ENCODE measurements around the gene BCAT1.

Gene BCAT1

DNA sequence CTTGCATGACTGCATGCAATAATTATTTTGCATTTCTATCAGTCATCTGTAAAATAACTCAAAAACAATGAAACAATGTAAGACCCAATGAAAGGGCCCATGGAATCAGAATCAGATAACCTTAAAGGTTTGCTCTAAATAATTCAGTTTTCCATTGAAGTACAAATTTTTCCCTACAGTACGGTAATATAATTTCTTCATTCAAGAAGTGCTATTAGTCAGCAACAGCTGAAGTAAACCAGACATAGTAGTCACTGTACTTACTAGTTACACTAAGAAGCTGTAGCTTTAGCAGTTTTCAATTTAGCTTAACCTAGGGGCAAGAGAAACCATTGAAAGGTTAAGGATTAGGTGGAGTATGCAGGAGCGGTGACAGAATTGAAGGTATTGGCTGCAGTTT lies 43.5 kb downstream of the BCAT1 start:
- no peaks in the 10 kb centered on the region for H3K9me3 ChIP-seq
- H3K36me3 ChIP-seq: peaks cover 5% of the 10 kb centered on the region
- DNase-seq: no peak
- no peaks in the 10 kb centered on the region for H3K27me3 ChIP-seq
- H3K4me1 ChIP-seq: no peaks in the 10 kb centered on the region; the same call in 1 of the 2 replicates
- H3K4me3 ChIP-seq (ENCODE audit: low read depth, low read length): no peak overlapping the region
- TF ChIP-seq, protein P1, sequence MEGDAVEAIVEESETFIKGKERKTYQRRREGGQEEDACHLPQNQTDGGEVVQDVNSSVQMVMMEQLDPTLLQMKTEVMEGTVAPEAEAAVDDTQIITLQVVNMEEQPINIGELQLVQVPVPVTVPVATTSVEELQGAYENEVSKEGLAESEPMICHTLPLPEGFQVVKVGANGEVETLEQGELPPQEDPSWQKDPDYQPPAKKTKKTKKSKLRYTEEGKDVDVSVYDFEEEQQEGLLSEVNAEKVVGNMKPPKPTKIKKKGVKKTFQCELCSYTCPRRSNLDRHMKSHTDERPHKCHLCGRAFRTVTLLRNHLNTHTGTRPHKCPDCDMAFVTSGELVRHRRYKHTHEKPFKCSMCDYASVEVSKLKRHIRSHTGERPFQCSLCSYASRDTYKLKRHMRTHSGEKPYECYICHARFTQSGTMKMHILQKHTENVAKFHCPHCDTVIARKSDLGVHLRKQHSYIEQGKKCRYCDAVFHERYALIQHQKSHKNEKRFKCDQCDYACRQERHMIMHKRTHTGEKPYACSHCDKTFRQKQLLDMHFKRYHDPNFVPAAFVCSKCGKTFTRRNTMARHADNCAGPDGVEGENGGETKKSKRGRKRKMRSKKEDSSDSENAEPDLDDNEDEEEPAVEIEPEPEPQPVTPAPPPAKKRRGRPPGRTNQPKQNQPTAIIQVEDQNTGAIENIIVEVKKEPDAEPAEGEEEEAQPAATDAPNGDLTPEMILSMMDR (IDR thresholded peaks at IDR 0.05; ENCODE audit: low read depth, low read length): no peak

DNA sequence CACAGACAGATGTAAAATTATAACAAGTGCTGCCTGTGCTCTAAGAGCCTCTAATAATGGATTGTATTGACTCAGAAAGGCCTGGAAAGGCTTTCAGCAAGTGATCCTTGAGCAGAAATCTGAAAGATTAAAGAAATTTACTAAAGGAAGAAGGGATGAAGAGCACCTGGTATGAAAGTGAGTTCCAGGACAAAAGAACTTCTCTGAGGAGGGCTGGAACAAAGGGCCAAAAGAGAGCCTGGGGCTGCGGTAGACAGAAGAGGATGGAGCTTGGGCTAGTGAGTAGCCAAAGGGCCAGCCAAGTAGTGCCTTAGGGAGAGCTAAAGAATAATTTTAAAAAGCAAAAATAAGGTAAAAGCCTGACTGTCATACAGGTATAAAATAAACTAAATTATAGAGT lies 44.0 kb downstream of the BCAT1 start:
- H3K4me3 ChIP-seq (ENCODE audit: low read depth, low read length): no peak overlapping the region
- TF ChIP-seq, protein P1 (IDR thresholded peaks at IDR 0.05; ENCODE audit: low read depth, low read length): no peak
- peaks cover 7% of the 10 kb centered on the region for H3K36me3 ChIP-seq
- H3K9me3 ChIP-seq: no peaks in the 10 kb centered on the region
- H3K27me3 ChIP-seq: no peaks in the 10 kb centered on the region
- no peaks in the 10 kb centered on the region; the same call in 1 of the 2 replicates for H3K4me1 ChIP-seq
- DNase-seq: no peak

DNA sequence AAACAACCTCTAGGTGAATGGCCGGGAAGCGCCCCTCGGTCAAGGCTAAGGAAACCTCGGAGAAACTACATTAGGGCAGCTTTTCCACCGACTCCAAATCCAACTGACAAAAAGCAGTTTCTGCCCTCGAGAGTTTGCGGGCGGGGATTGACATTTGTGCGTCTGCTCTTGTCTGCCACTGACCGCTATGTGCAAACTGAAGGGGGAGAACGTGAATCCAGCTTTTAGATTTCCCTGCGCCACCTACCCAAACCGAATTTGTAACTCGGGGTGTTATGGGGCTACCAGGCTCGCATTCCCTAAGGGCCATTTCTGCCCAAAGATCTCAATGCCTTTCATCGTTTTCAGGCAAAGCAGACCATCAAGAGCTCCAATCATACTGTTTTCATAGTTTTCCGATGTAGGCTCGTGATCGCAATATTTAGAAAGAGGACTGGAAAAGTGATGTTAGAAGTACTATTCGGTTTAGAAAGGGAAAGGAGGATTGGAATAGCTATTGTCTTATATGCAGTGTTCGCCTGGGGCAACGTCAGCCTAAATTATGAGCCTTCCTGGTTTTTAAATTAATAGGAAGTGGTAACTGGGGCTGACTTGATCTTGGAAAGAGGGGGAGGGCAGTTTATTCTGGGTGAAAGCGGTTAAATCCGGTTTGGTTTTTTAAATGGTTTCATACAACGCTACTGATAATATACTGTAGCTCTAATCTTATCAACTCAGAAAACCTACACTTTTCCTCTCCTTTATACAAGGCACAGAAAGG lies 45.4 kb downstream of the BCAT1 start:
- H3K4me3 ChIP-seq (ENCODE audit: low read depth, low read length): peak overlapping the region; percentile 74
- no peak for DNase-seq
- H3K27me3 ChIP-seq: no peaks in the 10 kb centered on the region
- H3K4me1 ChIP-seq: peaks cover 2% of the 10 kb centered on the region; the same call in 1 of the 2 replicates
- TF ChIP-seq, protein P1 (IDR thresholded peaks at IDR 0.05; ENCODE audit: low read depth, low read length): no peak
- H3K36me3 ChIP-seq: peaks cover 13% of the 10 kb centered on the region
- no peaks in the 10 kb centered on the region for H3K9me3 ChIP-seq

DNA sequence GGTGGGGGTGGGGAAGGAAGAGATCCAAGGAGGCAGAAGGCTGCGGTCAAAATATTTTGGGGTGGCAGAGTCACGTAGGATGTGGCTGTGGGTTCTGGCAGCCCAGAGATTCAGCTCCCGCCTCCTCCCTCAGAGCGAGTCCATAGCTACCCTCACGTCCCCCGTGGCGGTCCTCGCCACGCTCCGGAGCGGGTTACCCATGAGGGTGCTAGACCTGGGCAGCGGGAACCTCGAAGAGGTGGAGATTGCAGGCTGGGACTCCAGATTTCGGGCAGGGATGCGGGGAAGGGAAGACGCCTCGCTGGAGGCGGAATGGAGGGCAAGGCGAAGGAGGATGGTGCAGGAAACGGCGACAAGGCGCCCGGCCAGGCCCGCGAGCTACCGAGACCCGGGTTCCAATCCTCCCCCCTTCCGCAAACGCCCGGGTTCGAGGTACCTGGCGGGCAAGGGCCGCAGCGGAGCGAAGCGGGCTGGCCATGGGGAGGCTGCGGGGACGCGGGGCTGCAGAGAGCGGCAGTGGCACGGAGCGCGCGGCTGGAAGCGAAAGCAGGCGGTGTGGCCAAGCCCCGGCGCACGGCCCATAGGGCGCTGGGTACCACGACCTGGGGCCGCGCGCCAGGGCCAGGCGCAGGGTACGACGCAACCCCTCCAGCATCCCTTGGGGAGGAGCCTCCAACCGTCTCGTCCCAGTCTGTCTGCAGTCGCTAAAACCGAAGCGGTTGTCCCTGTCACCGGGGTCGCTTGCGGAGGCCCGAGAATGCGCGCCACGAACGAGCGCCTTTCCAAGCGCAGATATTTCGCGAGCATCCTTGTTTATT lies 46.2 kb downstream of the BCAT1 start:
- H3K27me3 ChIP-seq: no peaks in the 10 kb centered on the region
- peak; percentile 54 for DNase-seq
- H3K9me3 ChIP-seq: no peaks in the 10 kb centered on the region
- H3K4me1 ChIP-seq: peaks cover 2% of the 10 kb centered on the region; the same call in 1 of the 2 replicates
- peaks cover 8% of the 10 kb centered on the region for H3K36me3 ChIP-seq
- TF ChIP-seq, protein P1 (IDR thresholded peaks at IDR 0.05; ENCODE audit: low read depth, low read length): no peak
- peak overlapping the region; percentile 74 for H3K4me3 ChIP-seq (ENCODE audit: low read depth, low read length)

DNA sequence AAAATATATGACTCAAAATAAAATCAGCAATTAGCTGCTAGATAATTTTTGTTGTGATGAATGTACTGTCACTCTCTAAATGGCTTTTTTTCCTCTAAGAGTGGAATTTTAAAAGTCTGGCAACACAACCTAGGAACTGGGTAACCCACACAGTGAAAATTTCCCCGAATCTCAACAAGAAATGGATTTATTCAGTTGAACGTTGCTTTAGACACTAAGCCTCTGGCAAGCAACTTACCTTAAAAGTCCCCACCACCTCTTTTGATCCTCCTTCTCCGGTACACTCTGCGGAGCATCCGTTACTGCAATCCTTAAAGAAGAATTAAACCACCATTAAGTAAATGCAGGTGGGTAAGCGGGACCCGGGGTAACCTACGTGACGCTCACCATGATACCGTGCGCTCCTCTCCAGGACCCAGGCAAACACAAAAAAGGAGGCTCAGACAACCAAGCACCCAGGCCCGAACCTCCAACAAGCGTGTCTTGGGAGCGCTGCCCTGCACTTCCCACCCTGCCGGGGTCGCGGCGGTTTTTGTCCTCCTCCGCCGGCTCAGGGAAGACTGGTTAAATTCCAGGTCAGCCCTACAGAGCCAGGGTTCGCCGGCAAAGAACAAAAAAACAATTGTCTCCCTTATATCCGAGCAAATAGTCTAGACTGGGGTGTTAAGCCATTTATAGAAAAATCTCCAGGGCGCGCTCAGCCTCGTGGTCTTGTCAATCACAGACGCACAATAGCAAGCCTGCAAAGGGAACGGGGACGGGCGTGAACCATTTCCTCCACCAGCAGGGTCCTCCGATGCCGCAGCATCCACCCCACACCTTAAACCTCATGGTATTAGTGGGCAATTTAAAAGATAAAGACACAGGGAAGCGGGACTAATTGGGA lies 47.1 kb downstream of the BCAT1 start:
- TF ChIP-seq, protein P1 (IDR thresholded peaks at IDR 0.05; ENCODE audit: low read depth, low read length): 0 out of 2 replicates have a peak, but pooled peaks have one; percentile 3
- peak; percentile 51 for DNase-seq
- no peaks in the 10 kb centered on the region for H3K9me3 ChIP-seq
- peak overlapping the region; percentile 74 for H3K4me3 ChIP-seq (ENCODE audit: low read depth, low read length)
- no peaks in the 10 kb centered on the region for H3K27me3 ChIP-seq
- H3K4me1 ChIP-seq: peaks cover 2% of the 10 kb centered on the region; the same call in 1 of the 2 replicates
- H3K36me3 ChIP-seq: peaks cover 14% of the 10 kb centered on the region
